HCT116 (cell line): ENCODE measurements around the gene EVI5L. TPM values are rescaled to one million over a fixed set of nuclear protein-coding genes. Genes with fewer than 3 reads are reported as not detected.

ENCODE experiments used
- ATAC-seq: fragments of 200-7000 bp; cut with Tn5 transposase; 2 replicates; pipeline ENCODE4 v1.9.1; 2020; ENCODE audit warnings: mild to moderate bottlenecking, moderate library complexity
- BruUV-seq: library from RNA; stranded (reverse); fragments of 400-500 nt; replicated peaks from 2 replicates; lab custom pipeline; 2021; lab: Mats Ljungman, UMichigan
- CTCF ChIA-PET: fragments of 300-600 bp; sonication (Branson Sonifier 250); formaldehyde crosslinking; loops from one replicate; lab custom pipeline; 2021; ENCODE audit warnings: antibody characterized with exemption; lab: Charles Lee
- POLR2A ChIA-PET: fragments of 300-600, 350-600 bp; sonication (Branson Sonifier 250); formaldehyde crosslinking; loops from one replicate; lab custom pipeline; 2021; ENCODE audit warnings: antibody characterized with exemption; lab: Charles Lee
- RAD21 ChIA-PET, 2 experiments: fragments of 300-600 bp; sonication (Branson Sonifier 250); formaldehyde crosslinking; loops; one replicate each; lab custom pipeline; 2023; ENCODE audit warnings: low total read pairs in 2 of 2; ENCODE audit not compliant: uncharacterized antibody in 2 of 2, unreplicated experiment in 2 of 2, low non-redundant PET in 1 of 2; lab: Charles Lee
- DNase-seq: peaks from one replicate; pipeline ENCODE4 v3.0.0-alpha.2; 2010; ENCODE audit warnings: low read depth, low spot score
- H2AFZ ChIP-seq: fragments of 200-600 bp; shearing (Covaris generic), sonication (generic); 2 replicates; pipeline ENCODE4 v1.6.1; 2017; ENCODE audit warnings: low read depth, mixed run types, mixed read lengths, antibody characterized with exemption, low read length; ENCODE audit not compliant: poor library complexity, severe bottlenecking
- H3K27ac ChIP-seq: 2 replicates; pipeline ENCODE4 v1.5.1; 2012; ENCODE audit warnings: low read depth, low read length
- H3K27me3 ChIP-seq: fragments of 200-600 bp; sonication (generic); 2 replicates; pipeline ENCODE4 v1.6.1; 2016; ENCODE audit warnings: mixed run types, low read length, mixed read lengths; ENCODE audit not compliant: insufficient read depth
- H3K36me3 ChIP-seq, 2 experiments: fragments of 200-500 bp in 1 of 2; fragments of 200-600 bp in 1 of 2; sonication (Bioruptor generic) in 1 of 2; sonication (generic) in 1 of 2; 2 replicates each; pipeline versions ENCODE4 v1.5.1 to v1.6.1; 2014 to 2016; ENCODE audit warnings: low read length in 2 of 2, inconsistent platforms in 1 of 2, mixed read lengths in 1 of 2, mixed run types in 1 of 2; ENCODE audit not compliant: insufficient read depth in 2 of 2, control insufficient read depth in 1 of 2
- H3K4me1 ChIP-seq, 2 experiments: fragments of 200-600 bp in 1 of 2; sonication (generic) in 1 of 2; 2 replicates each; pipeline versions ENCODE4 v1.5.1 to v1.6.1; 2012 to 2017; ENCODE audit warnings: low read length in 2 of 2, inconsistent platforms in 1 of 2, mild to moderate bottlenecking in 1 of 2, mixed read lengths in 1 of 2, mixed run types in 1 of 2, moderate library complexity in 1 of 2; ENCODE audit not compliant: insufficient read depth in 2 of 2, control insufficient read depth in 1 of 2
- H3K4me2 ChIP-seq: fragments of 200-600 bp; sonication (generic); 2 replicates; pipeline ENCODE4 v1.6.1; 2017; ENCODE audit warnings: mixed run types, low read length, mixed read lengths
- H3K4me3 ChIP-seq, 2 experiments: fragments of 200-600 bp in 1 of 2; sonication (generic) in 1 of 2; replicated peaks in 1 of 2; 2 replicates each; pipeline ENCODE4 v1.5.1; 2011 to 2016; ENCODE audit warnings: low read length in 2 of 2, control low read depth in 1 of 2, low read depth in 1 of 2, mild to moderate bottlenecking in 1 of 2, mixed read lengths in 1 of 2, mixed run types in 1 of 2
- H3K79me2 ChIP-seq: fragments of 200-600 bp; sonication (generic); 2 replicates; pipeline ENCODE4 v1.6.1; 2017; ENCODE audit warnings: mild to moderate bottlenecking, mixed run types, low read length, moderate library complexity, mixed read lengths; ENCODE audit not compliant: insufficient read depth
- H3K9ac ChIP-seq: fragments of 200-600 bp; sonication (generic); 2 replicates; pipeline ENCODE4 v1.6.1; 2016; ENCODE audit warnings: low read length, mixed read lengths
- H3K9me2 ChIP-seq: fragments of 200-600 bp; sonication (generic), shearing (Covaris generic); 2 replicates; pipeline ENCODE4 v1.6.1; 2017; ENCODE audit warnings: mixed run types, mild to moderate bottlenecking, moderate library complexity; ENCODE audit not compliant: insufficient read depth
- H3K9me3 ChIP-seq, 2 experiments: fragments of 200-500 bp in 1 of 2; fragments of 200-600 bp in 1 of 2; sonication (Bioruptor generic) in 1 of 2; sonication (generic) in 1 of 2; 2 replicates each; pipeline ENCODE4 v1.6.1; 2014 to 2017; ENCODE audit warnings: low read length in 2 of 2, mixed read lengths in 2 of 2, inconsistent platforms in 1 of 2, low read depth in 1 of 2, mild to moderate bottlenecking in 1 of 2, mixed run types in 1 of 2, moderate library complexity in 1 of 2; ENCODE audit not compliant: control insufficient read depth in 1 of 2, insufficient read depth in 1 of 2
- H4K20me1 ChIP-seq: fragments of 200-600 bp; sonication (generic), shearing (Covaris generic); 2 replicates; pipeline ENCODE4 v1.6.1; 2017; ENCODE audit warnings: mixed run types, mild to moderate bottlenecking, moderate library complexity; ENCODE audit not compliant: insufficient read depth
- RAD21 ChIP-seq: IDR thresholded peaks from 2 replicates; pipeline ENCODE4 v1.6.1; 2012; ENCODE audit warnings: low read depth, mild to moderate bottlenecking
- SIN3A ChIP-seq: IDR thresholded peaks from 2 replicates; pipeline ENCODE4 v1.6.1; 2012; ENCODE audit warnings: low read depth
- SRF ChIP-seq: IDR thresholded peaks from 2 replicates; pipeline ENCODE4 v1.6.1; 2012; ENCODE audit warnings: low read depth
- intact Hi-C: fragments of 100-400 bp; cut with micrococcal nuclease; formaldehyde crosslinking; loops from 2 replicates; pipeline ENCODE4 v1.10.0; 2022
- total RNA-seq: library from RNA; stranded (reverse); gene quantifications from one replicate; pipeline ENCODE4 v1.2.1, GENCODE V29; 2021; ENCODE audit not compliant: unreplicated experiment
- TF ChIP-seq, protein P1 (sequence below), 3 experiments: fragments of 200-600 bp in 1 of 3; sonication (generic) in 1 of 3; IDR thresholded peaks in 2 of 3; conservative IDR thresholded peaks in 1 of 3; 2 replicates each; pipeline ENCODE4 v1.5.1; 2012 to 2017; ENCODE audit warnings: low read depth in 2 of 3, low read length in 2 of 3, antibody characterized with exemption in 1 of 3, borderline replicate concordance in 1 of 3, control low read depth in 1 of 3, mild to moderate bottlenecking in 1 of 3, mixed read lengths in 1 of 3, mixed run types in 1 of 3, moderate library complexity in 1 of 3; ENCODE audit not compliant: insufficient read depth in 1 of 3

The EVI5L gene
- total RNA-seq, 1 experiment from 2014 or later: 15.0 TPM

DNA sequence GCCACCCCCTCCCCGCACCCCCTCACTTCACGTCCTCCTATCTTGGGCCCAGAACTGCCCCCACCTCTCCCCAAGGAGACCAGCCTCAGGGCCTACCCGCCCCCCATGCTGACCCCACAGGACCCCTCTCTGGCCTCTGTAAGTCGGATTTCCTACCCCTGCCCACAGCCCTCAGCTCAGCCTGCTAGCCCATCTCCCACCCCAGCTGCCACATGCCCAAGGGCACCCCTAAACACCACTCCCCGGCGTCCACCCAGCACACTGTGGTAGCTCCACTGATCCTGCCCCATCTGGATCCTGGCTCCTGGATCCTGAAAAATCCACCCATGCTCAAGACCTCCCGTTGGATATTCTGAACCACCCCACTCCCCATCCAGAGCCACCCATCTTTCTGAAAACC is 805 bp downstream of the EVI5L start:
- CTCF ChIA-PET: interaction anchor here (0.8 to 2.3 kb wide), 9 partner anchors 10 to 728 kb away, joined by 3 to 21 read pairs (median 5); partner anchors contain the start of gene TRAPPC5
- DNase-seq (no peak), ATAC-seq (no peak)
- Histone ChIP-seq H2AFZ (no peak overlapping the region), H3K9ac (peak overlapping the region; percentile 60), H3K9me2 (no peaks in the 10 kb centered on the region), H4K20me1 (no peaks in the 10 kb centered on the region), H3K9me3 (no peaks in the 10 kb centered on the region), H3K4me3 (peak overlapping the region; percentile 61), H3K79me2 (no peaks in the 10 kb centered on the region; the same call in 1 of the 2 replicates), H3K4me1 (peaks cover 45 to 64% of the 10 kb centered on the region in 2 experiments), H3K4me2 (peak overlapping the region; percentile 87), H3K36me3 (no peaks in the 10 kb centered on the region), H3K27ac (peak overlapping the region; percentile 40; the same call in 1 of the 2 replicates), H3K27me3 (no peaks in the 10 kb centered on the region)
- RAD21 ChIA-PET: no interaction called here
- POLR2A ChIA-PET: no interaction called here
- intact Hi-C loops: no loop called here
- TF ChIP-seq SRF (no peak), RAD21 (no peak)
- no TSS peak for BruUV-seq

DNA sequence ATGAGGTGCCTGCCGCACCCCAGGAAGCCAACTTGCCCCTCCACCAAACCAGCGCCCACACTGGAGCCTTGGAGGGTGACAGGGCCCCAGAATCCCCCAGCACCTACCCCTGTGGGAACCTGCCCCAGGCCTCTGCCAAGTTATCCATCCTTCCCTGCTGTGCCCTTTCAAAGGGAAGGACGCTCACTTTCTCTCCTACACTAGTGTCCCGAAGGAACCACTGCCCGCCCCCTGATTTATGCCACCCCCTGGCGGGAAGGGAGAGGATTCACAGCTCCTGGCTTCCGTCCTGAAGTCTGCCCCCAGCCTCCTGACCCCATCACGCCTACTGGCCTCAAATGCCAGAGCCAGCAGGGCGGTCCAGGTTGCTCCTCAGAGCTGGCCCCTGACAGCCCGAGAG is 1.4 kb downstream of the EVI5L start:
- ATAC-seq: no peak; the same call in 1 of the 2 replicates
- Histone ChIP-seq H3K9ac (peak overlapping the region; percentile 60), H3K9me2 (no peaks in the 10 kb centered on the region), H3K4me3 (peak overlapping the region; percentile 61), H3K4me2 (peak overlapping the region; percentile 87), H2AFZ (no peak overlapping the region), H3K27me3 (no peaks in the 10 kb centered on the region), H3K4me1 (peaks cover 45 to 69% of the 10 kb centered on the region in 2 experiments), H3K79me2 (no peaks in the 10 kb centered on the region; the same call in 1 of the 2 replicates), H3K36me3 (no peaks in the 10 kb centered on the region), H3K9me3 (no peaks in the 10 kb centered on the region)
- peak; percentile 66 for DNase-seq
- BruUV-seq: TSS peak; percentile 49
- CTCF ChIA-PET: interaction anchor here (0.8 to 2.3 kb wide), 11 partner anchors 10 to 729 kb away, joined by 3 to 21 read pairs (median 5); partner anchors contain the start of genes SNAPC2 and TRAPPC5
- POLR2A ChIA-PET: interaction anchor here (0.6 to 0.7 kb wide), 2 partner anchors 32 to 38 kb away, joined by 3 read pairs; no protein-coding TSS in a partner anchor
- RAD21 ChIA-PET: no interaction called here
- intact Hi-C loops: no loop called here
- TF ChIP-seq SIN3A: no peak
- TF ChIP-seq, protein P1, sequence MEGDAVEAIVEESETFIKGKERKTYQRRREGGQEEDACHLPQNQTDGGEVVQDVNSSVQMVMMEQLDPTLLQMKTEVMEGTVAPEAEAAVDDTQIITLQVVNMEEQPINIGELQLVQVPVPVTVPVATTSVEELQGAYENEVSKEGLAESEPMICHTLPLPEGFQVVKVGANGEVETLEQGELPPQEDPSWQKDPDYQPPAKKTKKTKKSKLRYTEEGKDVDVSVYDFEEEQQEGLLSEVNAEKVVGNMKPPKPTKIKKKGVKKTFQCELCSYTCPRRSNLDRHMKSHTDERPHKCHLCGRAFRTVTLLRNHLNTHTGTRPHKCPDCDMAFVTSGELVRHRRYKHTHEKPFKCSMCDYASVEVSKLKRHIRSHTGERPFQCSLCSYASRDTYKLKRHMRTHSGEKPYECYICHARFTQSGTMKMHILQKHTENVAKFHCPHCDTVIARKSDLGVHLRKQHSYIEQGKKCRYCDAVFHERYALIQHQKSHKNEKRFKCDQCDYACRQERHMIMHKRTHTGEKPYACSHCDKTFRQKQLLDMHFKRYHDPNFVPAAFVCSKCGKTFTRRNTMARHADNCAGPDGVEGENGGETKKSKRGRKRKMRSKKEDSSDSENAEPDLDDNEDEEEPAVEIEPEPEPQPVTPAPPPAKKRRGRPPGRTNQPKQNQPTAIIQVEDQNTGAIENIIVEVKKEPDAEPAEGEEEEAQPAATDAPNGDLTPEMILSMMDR (IDR thresholded peaks at IDR 0.05 in 2 of 3, conservative IDR thresholded peaks at IDR 0.05 in 1 of 3; ENCODE audit: borderline replicate concordance in 1 of 3, insufficient read depth in 1 of 3, low read depth in 2 of 3, low read length in 2 of 3): peak; percentile 69 to 74 (median 72); a peak in 5 of 6 replicates
- TF ChIP-seq, all 23 proteins: peak for 1
- Histone ChIP-seq H4K20me1 (no peaks in the 10 kb centered on the region), H3K27ac (peak overlapping the region; percentile 40)
